GM10847 (cell line): ENCODE results near the gene ATG2A.

Source experiments
- POLR2A ChIP-seq: IDR thresholded peaks from 2 replicates; pipeline ENCODE4 v1.6.1; 2011; ENCODE audit not compliant: insufficient read length; ENCODE audit errors: extremely low read depth

Gene ATG2A

GRCh38 chr11:64864473-64865285 lies 52.3 kb downstream of the ATG2A start:
- peak; percentile 28 for TF ChIP-seq POLR2A

- TF ChIP-seq POLR2A = no peak
Measured at GRCh38 chr11:64864135-64864472, 52.9 kb downstream of the ATG2A start.

GRCh38 chr11:64863391-64864060 lies 53.5 kb downstream of the ATG2A start:
- TF ChIP-seq POLR2A = no peak

GRCh38 chr11:64862987-64863390 lies 54.0 kb downstream of the ATG2A start:
- TF ChIP-seq POLR2A = no peak

- TF ChIP-seq POLR2A = no peak
Measured at GRCh38 chr11:64861227-64861975, 55.6 kb downstream of the ATG2A start.

GRCh38 chr11:64859542-64860414 lies 57.2 kb downstream of the ATG2A start:
- TF ChIP-seq POLR2A = peak; percentile 23

- no peak for TF ChIP-seq POLR2A
Measured at GRCh38 chr11:64858467-64859263, 58.3 kb downstream of the ATG2A start.

GRCh38 chr11:64857485-64857884 lies 59.5 kb downstream of the ATG2A start:
- no peak for TF ChIP-seq POLR2A

GRCh38 chr11:64856382-64857227 lies 60.4 kb downstream of the ATG2A start:
- TF ChIP-seq POLR2A = no peak

GRCh38 chr11:64855596-64856304 lies 61.3 kb downstream of the ATG2A start:
- TF ChIP-seq POLR2A = no peak

- TF ChIP-seq POLR2A = no peak
Measured at GRCh38 chr11:64854534-64855502, 62.2 kb downstream of the ATG2A start.

- TF ChIP-seq POLR2A = no peak
Measured at GRCh38 chr11:64854157-64854533, 62.9 kb downstream of the ATG2A start.
